Psoas muscle (tissue), 8 donors: ENCODE measurements around the gene LRRTM4. TPM values are rescaled to one million over a fixed set of nuclear protein-coding genes. Genes with fewer than 3 reads are reported as not detected.

Experiments used
- ATAC-seq, 4 donors: fragments of 200-7000 bp; cut with Tn5 transposase; one replicate each; pipeline ENCODE4 v1.9.1; 2020; ENCODE audit warnings: moderate library complexity in 3 of 4, mild to moderate bottlenecking in 2 of 4
- DNase-seq, 2 donors: peaks; one replicate each; pipeline ENCODE4 v3.0.0-alpha.2; 2020
- H3K27ac ChIP-seq: fragments of 200-600 bp; one replicate; pipeline ENCODE4 v1.8.0; 2022
- H3K27me3 ChIP-seq, 3 donors: fragments of 200-600 bp in 1 of 3; one replicate each; pipeline versions ENCODE4 v1.6.1 to v1.8.0; 2013 to 2022; ENCODE audit warnings: low read length in 2 of 3, mild to moderate bottlenecking in 2 of 3, moderate library complexity in 1 of 3; ENCODE audit not compliant: insufficient read depth in 3 of 3
- H3K36me3 ChIP-seq, 2 donors: fragments of 200-600 bp in 1 of 2; one replicate each; pipeline versions ENCODE4 v1.6.1 to v1.8.0; 2013 to 2022; ENCODE audit warnings: low read depth in 1 of 2, mild to moderate bottlenecking in 1 of 2, moderate library complexity in 1 of 2; ENCODE audit not compliant: insufficient read depth in 1 of 2
- H3K4me1 ChIP-seq: fragments of 200-600 bp; one replicate; pipeline ENCODE4 v1.8.0; 2022
- H3K4me3 ChIP-seq: fragments of 200-600 bp; one replicate; pipeline ENCODE4 v1.8.0; 2022; ENCODE audit warnings: mild to moderate bottlenecking
- H3K9me3 ChIP-seq: fragments of 200-600 bp; one replicate; pipeline ENCODE4 v1.8.0; 2022
- CTCF ChIP-seq: fragments of 200-600 bp; IDR thresholded peaks from one replicate; pipeline ENCODE4 v1.8.0; 2022; ENCODE audit warnings: antibody characterized with exemption
- WGBS, 3 donors: extraction: QIAGEN DNeasy Blood & Tissue Kit; methylation state at CpG; one replicate each; pipeline versions ENCODE4 v1.1.6 to v1.1.7; 2013; 5-methylcytosine and 5-hydroxymethylcytosine counted together
- intact Hi-C, 2 donors: fragments of 100-400 bp; cut with DNase I; formaldehyde crosslinking; loops; one replicate each; pipeline versions ENCODE4 v1.11.0 to v1.14.2; 2022
- polyA plus RNA-seq, 3 donors: library from polyadenylated mRNA; stranded (reverse); fragments of 200-250 nt; gene quantifications; one replicate each; pipeline ENCODE4 v1.2.3, GENCODE V29; 2013
- total RNA-seq, 4 donors: library from RNA; stranded (reverse); fragmentation: NEBNext Ultra II Directional in 2 of 4; extraction: Animal tissue kit (Norgen Biotek cat#: 25700) in 2 of 4; gene quantifications; one replicate each; pipeline versions ENCODE4 v1.2.1 to v1.2.4, GENCODE V29; 2021 to 2023
- donor health status: healthy with polysubstance abuse.
- donor health status: DM: no; HTN: no; CAD: no; lungs with moderate emphysema.
- donor health status: Bipolar disorder and iron deficiency.
- donor health status: healthy.
- donor health status: DM: yes; HTN: yes; CAD: no.
- donor health status: DM: no; HTN: no; CAD: no.
- donor health status: DM: no; HTN: no; CAD: no.
- donor health status: DM: yes; HTN: yes; CAD: no.

The LRRTM4 gene
- total and polyA plus RNA-seq, 7 donors: 0.03 to 0.86 (median 0.25) TPM; not detected in 1

- WGBS, 3 donors: 27 to 42% (median 29%) methylated on average over 5 of the region's 5 CpGs
- Histone ChIP-seq H3K27me3 (no peaks in the 10 kb centered on the region), H3K9me3 (no peaks in the 10 kb centered on the region), H3K27ac (no peak overlapping the region), H3K4me1 (no peaks in the 10 kb centered on the region), H3K36me3 (no peaks in the 10 kb centered on the region), H3K4me3 (no peak overlapping the region)
- DNase-seq: no peak
- ATAC-seq: no peak
- TF ChIP-seq CTCF: no peak
- intact Hi-C loops: no loop called here
Observed at GRCh38 chr2:77328134-77328931, 193.8 kb downstream of the LRRTM4 start.

GRCh38 chr2:77325395-77325794 lies 196.8 kb downstream of the LRRTM4 start:
- Histone ChIP-seq H3K36me3 (no peaks in the 10 kb centered on the region), H3K9me3 (no peaks in the 10 kb centered on the region), H3K27ac (no peak overlapping the region), H3K27me3 (no peaks in the 10 kb centered on the region), H3K4me1 (no peaks in the 10 kb centered on the region), H3K4me3 (no peak overlapping the region)
- TF ChIP-seq CTCF: no peak
- WGBS, 3 donors: 67 to 69% (median 69%) methylated on average over 3 of the region's 3 CpGs
- ATAC-seq (no peak), DNase-seq (no peak)
- intact Hi-C loops: no loop called here

- intact Hi-C loops: no loop called here
- no peak overlapping the region for H3K4me3 ChIP-seq
- no peaks in the 10 kb centered on the region for H3K9me3 ChIP-seq
- no peaks in the 10 kb centered on the region for H3K36me3 ChIP-seq
- DNase-seq (no peak), ATAC-seq (no peak)
- no peak for TF ChIP-seq CTCF
- no peak overlapping the region for H3K27ac ChIP-seq
- H3K4me1 ChIP-seq: no peaks in the 10 kb centered on the region
- H3K27me3 ChIP-seq: no peaks in the 10 kb centered on the region
- WGBS, 3 donors: 76 to 80% (median 80%) methylated on average over 3 of the region's 3 CpGs
Observed at GRCh38 chr2:77322431-77322830, 199.7 kb downstream of the LRRTM4 start.

- no peaks in the 10 kb centered on the region for H3K27me3 ChIP-seq
- 32 to 45% (median 37%) methylated on average over 5 of the region's 5 CpGs for WGBS, 3 donors
- TF ChIP-seq CTCF: no peak
- no peaks in the 10 kb centered on the region for H3K36me3 ChIP-seq
- no peaks in the 10 kb centered on the region for H3K4me1 ChIP-seq
- no peak for DNase-seq
- ATAC-seq: no peak
- H3K27ac ChIP-seq: no peak overlapping the region
- no peaks in the 10 kb centered on the region for H3K9me3 ChIP-seq
- intact Hi-C loops: no loop called here
- no peak overlapping the region for H3K4me3 ChIP-seq
Observed at GRCh38 chr2:77314721-77315120, 207.5 kb downstream of the LRRTM4 start.

- H3K9me3 ChIP-seq: no peaks in the 10 kb centered on the region
- no peak for DNase-seq
- ATAC-seq: no peak
- WGBS, 3 donors: 24 to 27% (median 24%) methylated on average over 3 of the region's 3 CpGs
- no peak overlapping the region for H3K27ac ChIP-seq
- H3K4me1 ChIP-seq: no peaks in the 10 kb centered on the region
- no peaks in the 10 kb centered on the region for H3K36me3 ChIP-seq
- no peaks in the 10 kb centered on the region for H3K27me3 ChIP-seq
- intact Hi-C loops: no loop called here
- H3K4me3 ChIP-seq: no peak overlapping the region
- TF ChIP-seq CTCF: no peak
Observed at GRCh38 chr2:77310416-77310815, 211.8 kb downstream of the LRRTM4 start.
